NCI-H2029 (cell line): Measurements from ENCODE around the gene HOXA11.

ENCODE experiments used
- DNase-seq: peaks from one replicate; lab custom pipeline; 2025; lab: John Stamatoyannopoulos, UW

Gene HOXA11

GRCh38 chr7:27192546-27193334 is 7.7 kb upstream of the HOXA11 start:
- DNase-seq, result no peak

GRCh38 chr7:27191833-27192545 is 7.0 kb upstream of the HOXA11 start:
- DNase-seq, result no peak

DNA sequence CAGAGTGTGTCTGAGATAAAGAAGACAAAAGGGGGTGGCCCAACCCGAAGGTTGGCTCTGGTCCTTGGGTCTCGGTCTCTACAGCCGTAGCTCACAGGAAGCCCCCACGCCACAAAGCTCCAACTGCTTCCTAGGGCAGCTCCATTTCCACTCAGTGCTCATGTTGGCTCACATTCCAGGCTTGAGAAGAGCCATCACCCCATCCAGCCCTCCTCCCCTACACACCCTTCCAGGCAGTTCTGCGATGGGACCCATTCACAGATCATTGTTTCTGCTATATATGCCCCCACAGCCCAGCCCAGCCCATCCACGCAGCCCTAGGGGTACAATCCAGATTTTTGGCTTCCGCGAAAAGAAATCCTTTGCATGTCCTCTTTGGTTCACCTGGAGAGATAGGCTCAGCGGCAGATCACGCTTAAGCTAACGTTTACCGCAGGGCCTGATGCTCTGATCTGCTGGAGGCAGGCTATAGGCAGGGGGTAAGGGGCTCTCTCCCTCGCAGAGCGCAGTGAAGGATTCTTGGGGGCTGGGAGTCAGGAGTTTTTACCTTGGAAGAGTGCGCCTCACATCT is 6.2 kb upstream of the HOXA11 start:
- DNase-seq, result no peak

GRCh38 chr7:27189997-27190748 is 5.1 kb upstream of the HOXA11 start:
- DNase-seq, result no peak

DNA sequence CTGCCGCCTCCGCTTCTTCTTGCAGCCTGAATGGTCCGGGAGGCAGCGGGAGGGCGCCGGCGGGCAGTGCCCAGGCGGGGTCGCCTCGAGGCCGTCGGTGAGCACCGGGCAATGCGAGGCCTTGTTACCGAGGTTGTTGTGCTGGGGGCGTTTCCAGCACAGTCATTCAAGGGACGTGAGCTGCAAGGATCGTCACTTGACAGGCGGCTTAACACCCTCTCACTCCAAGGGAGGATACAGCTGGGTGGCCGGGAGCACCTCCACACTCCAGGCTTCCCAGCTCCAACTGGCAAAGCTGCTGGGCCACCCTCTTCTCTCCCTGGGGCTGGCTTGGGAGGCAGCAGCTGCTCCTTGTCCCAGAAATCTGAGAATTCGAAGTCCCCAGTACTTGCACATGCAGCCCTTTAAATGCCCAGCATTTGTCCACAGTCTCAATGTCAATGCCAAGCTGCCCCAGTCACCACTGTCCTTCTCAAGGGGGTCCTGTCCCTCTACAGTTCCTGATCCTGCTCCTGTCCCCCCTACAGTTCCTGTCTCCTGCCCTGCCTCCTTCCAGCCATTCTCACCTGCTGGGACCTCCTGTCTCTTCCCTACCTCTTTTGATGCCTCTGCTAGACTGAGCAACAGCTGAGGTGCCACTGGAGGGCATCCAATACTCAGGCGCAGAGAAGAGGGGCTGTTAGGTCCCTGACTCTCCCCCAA is 4.4 kb upstream of the HOXA11 start:
- no peak for DNase-seq

GRCh38 chr7:27188386-27189294 is 3.6 kb upstream of the HOXA11 start:
- no peak for DNase-seq

GRCh38 chr7:27187475-27188385 is 2.7 kb upstream of the HOXA11 start:
- DNase-seq, result no peak

GRCh38 chr7:27186668-27187474 is 1.8 kb upstream of the HOXA11 start:
- no peak for DNase-seq

DNA sequence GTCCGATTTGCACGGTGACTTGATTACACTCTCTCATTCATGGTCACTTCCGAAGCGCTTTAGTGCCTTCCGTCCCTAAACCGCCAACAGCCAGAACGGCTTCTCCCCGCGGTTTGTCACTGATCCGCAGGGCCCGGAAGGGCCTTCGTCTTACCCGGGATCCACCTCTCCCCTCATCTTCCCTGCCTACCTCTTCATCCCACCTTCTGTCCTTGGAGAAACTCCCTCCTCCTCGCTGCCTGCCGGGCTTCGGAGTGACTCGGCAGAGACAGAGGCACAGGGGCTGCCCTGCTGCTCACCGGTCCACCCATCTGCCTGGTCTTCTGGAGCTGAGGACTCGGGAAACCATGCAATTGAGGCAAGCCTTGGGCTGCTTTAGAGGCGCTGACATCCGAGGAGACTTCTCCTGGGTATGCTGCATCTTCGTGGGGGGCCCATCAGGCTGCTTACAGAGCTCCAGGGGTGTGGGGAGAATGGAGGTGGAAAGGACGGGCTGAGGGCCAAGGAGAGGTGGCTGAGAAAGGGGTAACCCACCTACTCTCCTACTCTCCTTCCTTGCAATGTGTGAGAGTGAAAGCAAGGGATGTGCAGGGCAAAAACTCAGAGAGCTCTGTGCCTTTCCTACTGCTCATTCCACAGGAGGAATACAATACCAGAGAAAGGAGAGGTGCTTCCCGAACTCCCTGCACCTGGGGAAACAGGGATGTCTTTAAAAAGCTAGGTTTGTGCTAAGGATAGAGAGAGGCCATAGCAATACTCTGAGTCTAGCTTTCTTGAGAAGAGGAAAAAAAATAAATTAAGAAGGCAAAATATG is 1.0 kb upstream of the HOXA11 start:
- no peak for DNase-seq

GRCh38 chr7:27184337-27185012 is 557 bp downstream of the HOXA11 start:
- DNase-seq, result no peak

DNA sequence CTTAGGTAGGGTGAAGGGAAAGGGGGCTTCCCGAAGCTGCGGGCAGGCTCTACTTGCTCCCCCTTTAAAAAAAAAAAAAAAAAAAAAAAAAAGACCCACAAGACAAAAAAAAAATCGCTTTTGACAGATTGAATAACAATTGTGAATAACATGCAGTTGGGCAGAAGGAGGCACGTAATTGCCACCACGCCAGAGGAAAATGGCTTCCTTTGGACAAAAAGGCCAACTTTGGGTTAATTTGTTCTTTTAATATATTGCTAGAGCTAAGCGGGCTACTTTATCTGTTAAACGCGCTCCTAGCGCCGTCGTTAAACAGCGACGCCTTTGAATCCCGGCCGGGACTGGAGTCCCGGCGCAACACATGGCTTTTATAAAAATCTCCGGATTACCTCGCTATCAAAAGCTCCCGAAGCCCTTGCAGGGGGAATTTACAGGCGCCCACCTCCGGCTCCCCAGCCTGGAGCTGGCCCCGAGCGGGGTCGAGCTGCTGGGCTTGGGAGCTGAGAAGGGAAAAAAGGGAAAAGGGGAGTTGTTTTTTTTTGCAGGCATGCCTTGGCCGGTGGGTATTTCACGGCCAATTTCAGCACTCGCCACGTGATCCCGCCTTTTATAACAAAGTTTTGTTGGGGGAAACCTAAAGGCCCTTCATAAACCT is 1.2 kb downstream of the HOXA11 start:
- DNase-seq, result no peak

GRCh38 chr7:27182861-27183681 is 2.0 kb downstream of the HOXA11 start:
- no peak for DNase-seq

DNA sequence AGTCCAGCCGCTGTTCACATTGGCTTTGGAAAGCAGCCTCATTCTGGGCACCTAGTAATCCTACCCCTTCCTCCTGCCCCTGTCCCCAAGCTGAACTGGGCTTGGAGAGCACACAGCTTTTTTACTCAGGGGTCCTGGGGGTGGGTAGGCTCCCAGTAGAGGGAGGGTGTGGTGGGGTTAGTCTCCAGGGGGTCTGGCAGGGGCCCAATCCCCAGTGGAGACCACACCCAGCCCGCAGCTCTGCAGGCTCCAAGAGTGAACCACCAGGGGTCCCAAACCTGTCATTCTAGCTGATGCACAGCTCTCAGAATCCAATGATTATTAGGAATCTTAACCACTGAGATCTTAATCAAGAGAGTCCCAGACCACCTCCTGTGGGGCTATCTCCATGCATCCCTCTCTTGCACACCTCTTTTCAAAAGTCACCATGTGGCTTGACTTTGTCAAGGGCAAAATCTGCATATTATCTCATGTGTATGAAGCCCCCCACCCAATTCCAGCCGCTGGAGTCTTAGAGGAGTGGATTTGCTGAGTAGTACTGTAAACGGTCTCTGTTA is 2.7 kb downstream of the HOXA11 start:
- no peak for DNase-seq

GRCh38 chr7:27181795-27182275 is 3.2 kb downstream of the HOXA11 start:
- DNase-seq, result no peak
